CD4-positive, alpha-beta T cell treated with Interferon gamma for 1 hour (primary cell): Measurements from ENCODE around the gene OR7C1.
"Not testable (repeated sequence)": the region's sequence is repeated elsewhere in the genome, so short reads cannot be mapped to it uniquely, and the experiment has no call there.

Experiments used
- DNase-seq: peaks from one replicate; pipeline ENCODE4 v3.0.0-alpha.2; 2020

Gene OR7C1

DNA sequence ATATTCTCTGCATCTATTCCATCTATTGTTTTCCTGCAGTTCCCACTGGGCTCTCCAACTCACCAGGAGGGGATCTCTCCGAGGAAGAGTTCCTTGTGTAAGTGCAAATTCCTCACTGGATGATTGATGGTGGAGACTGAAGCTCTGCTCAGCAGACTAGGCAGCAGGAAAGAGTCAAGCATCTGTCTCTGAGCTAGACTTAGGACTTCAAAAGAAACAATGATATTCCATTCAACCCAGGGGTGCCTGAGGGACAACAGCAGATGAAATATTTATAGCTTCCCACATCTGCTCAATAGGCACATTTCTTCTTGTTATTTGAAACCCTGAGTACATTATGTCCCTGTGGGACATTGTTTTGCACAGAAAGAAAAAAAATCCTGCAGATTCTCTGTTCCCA lies at the start of gene OR7C1, which contains the start of gene OR7A5:
Gene OR7C1, minus strand, starts transcription at position 175 of the 400 bp plus-strand sequence. CDS start 35,049 bp downstream, outside the sequence.
Gene OR7A5, minus strand, starts transcription at position 175 of the 400 bp plus-strand sequence. CDS start 6,944 bp downstream, outside the sequence.
- no peak for DNase-seq

DNA sequence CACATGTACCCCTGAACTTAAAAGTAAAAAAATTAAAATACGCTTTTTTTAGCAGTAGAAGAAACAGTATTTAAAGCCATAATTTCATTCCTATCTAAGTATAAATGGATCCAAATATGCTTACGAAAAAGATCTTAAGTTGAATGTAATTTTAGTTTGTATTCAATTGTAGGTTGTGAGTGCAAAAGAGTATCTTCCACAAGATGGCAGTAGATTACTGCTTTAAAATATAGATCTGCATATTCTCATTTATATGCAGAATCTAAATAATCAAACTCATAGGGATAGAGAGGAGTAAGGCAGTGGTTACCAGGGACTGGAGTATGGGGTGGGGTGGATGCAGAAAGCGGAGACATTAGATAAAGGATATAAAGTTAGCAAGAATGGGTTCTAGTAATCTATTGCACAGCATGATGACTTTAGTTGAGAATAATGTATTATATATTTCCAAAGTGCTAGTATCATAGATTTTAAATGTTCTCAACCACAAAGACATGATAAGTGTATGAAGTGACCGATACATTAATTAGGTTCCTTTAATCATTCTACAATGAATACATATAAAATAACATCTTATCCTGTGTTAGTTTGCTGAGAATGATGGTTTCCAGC lies 36.7 kb upstream of the OR7C1 start:
- no peak for DNase-seq

DNA sequence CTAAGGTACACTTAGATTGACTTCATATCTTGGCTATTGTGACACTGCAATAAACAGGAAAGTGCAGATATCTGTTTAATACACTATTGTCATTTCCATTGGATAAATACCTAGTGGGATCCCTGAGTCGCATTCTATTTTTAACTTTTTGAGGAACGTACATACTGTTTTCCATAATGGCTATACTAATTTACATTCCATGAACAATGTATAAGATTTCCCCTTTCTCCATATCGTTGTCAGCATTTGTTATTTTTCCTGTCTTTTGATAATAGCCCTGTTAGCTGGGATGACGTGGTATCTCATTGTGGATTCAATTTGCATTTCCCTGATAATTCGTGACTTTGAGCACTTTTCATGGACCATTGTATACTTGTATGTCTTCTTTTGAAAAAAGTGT lies 33.5 kb upstream of the OR7C1 start:
- no peak for DNase-seq

DNA sequence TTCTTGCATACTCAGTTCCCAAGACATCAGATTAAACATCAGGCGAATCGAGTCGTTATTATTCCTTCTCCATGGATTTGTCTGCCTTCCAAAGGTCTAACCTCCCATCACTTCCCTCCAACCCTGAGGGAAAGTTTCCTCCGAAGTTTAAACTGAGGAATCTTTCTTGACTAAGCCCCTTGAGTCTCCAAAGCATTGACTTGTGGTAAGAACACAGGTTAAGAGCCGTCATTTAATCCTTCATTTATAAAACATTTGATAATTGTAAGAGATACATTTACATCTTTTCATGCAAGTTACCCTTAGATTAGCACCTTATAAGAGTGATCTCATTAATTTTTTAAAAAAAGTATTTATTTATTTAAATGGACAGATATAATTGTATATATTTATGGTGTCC lies 13.8 kb upstream of the OR7C1 start, which contains the start of gene OR7A10:
Gene OR7A10, minus strand, starts transcription at position 101 of the 400 bp plus-strand sequence. CDS start 7,045 bp downstream, outside the sequence.
- no peak for DNase-seq

DNA sequence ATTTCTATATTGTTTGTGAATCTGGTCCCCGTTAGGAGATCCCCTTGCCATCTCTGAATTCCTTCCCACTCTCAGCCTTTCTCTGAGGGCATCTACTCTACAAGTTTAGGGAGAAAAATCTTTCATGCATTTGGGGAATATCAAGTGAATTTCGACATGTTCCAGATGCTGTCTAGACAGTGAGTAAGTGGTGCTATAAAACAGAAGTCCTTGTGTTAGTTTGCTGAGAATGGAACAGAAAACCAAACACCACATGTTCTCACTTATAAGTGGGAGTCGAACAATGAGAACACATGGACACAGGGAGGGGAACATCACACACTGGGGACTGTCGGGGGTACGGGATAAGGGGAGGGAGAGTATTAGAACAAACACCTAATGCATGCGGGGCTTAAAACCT lies 8.6 kb upstream of the OR7C1 start:
- DNase-seq: no peak

DNA sequence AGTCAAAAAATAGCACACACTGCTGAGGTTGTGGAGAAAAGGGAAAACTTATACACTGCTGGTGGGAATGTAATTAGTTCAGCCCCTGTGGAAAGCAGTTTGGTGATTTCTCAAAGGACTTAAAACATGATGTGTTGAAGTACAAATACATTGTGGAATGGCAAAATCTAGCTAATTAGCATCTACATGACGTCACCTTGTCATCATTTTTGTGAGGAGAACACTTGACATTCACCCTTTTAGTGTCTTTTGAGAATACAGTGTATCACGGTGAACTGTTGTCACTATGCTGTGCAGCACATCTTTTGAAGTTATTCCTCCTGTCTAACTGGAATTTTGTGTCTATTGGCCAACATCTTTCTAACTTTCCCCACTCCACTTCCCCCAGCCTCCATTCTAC lies 8.2 kb upstream of the OR7C1 start:
- no peak for DNase-seq

DNA sequence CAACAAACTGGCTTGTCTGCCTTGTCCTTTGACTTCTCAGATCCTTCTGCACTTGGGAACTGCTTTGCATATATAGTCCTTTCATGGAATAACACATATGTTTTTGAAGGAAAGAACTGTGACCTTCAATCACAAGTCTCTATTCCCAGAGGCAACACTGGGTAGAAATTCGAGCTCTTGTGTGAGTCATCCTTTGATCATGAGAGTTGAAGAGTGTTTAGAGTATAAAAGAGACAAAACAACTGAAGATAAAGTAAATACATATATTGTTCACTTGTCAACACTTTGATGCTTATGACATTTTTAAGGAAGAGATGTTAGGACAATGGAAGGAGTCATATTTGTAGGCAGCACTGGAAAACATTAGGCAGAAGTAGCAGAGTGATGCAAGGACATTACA lies 5.2 kb upstream of the OR7C1 start:
- no peak for DNase-seq

DNA sequence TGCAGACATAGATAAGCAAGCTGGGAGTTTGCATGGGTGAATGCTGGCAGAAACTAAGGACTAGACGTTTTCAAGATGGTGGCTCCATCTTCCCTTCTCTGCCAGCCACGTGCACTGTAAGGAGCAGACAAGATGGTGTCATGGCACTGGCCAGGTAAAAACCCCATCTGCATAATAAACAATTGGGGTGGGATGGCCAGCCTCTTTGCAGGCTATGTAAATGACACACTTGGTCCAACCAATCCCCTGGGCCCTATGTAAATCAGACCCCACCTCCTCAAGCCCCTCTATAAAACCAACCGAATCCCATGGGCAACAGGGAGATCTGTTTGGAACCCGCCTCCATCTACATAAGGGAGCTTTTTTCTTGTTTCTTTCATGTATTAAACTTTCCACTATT lies 2.4 kb upstream of the OR7C1 start:
- DNase-seq: no peak

DNA sequence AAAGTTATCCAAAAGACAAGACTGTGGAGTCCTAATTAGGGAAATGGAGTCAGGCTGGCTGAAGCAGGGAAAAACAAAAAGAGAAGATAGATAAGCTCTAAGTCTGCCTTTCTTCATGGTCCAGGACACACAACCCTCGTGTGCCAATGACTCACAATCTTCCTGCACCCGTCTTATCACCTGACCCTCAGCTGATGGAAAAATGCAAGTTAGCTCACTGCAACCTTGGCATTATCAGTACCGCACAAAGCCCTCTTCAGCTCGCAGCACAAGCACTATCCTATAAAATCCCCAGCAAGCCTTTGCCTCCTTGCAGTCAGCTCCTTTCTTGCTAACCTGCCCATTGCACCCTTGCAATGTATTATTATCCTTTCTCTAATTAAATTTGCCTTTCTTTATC lies 4.3 kb downstream of the OR7C1 start:
- no peak for DNase-seq

DNA sequence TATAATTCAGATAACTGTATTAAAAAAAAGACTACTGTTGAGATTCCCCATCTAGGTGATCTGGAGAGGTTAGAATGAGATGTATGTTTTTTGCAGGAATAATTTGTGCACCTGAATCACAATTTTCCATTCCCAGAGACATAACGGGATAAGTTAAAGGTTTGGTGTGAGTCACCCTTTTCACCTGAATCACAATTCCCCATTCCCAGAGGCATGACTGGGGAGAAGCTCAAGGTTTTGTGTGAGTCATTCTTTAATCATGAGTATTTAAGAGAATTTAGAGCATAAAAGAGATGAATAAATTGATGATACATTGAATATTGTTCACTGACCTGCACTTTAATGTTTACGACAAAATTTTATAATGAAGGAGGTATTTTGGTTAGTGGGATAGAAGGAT lies 9.0 kb downstream of the OR7C1 start:
- no peak for DNase-seq

DNA sequence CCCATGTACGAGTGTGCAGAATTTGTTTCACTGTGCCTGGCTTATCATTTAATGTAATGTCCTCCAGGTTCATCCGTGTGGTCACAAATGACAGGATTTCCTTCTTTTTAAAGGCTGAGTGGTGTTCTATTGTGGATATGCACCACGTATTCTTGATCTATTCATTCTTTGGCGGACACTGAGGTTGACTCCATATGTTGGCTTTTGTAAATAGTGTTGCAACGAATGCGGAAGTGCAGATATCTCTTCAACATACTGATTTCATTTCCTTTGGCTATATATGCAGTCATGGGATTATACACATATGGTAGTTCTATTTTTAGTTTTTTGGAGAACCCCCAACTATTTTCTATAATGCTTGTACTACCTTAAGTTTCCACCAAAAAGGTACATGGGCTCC lies 13.0 kb downstream of the OR7C1 start:
- no peak for DNase-seq

DNA sequence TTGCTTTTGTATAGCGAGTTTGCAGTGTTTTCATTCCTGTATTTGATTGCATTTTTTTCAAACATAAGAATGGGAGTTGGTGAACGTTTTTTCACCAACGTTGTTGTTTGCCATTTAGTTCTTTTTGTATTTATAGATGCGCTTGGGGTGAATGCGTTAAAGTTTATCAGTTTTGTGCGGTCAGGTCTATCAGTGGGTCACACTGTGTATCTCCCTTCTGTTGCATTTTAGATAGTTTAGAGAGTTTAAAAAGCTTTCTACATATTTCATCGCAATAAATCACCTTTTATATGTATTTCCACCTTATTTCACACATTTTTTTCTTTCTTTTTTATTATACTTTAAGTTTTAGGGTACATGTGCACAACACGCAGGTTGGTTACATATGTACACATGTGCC lies 16.4 kb downstream of the OR7C1 start:
- DNase-seq: no peak

DNA sequence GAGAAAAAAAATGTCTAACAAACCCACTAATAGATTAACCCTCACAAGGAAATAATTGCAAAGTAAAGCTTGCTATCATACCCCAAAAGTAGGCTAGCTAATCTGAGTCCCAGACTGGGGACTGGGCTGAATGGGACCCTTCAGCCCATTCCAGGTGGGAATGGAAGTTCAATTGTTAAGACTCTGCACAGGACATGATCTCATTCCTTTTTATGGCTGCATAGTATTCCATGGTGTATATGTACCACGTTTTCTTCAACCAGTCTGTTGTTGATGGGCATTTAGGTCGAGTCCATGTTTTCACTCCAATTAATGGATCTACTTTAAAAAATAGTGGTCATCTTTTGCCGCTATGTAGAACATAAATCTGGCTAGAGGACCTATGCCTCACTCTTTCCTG lies 17.9 kb downstream of the OR7C1 start:
- DNase-seq: no peak

DNA sequence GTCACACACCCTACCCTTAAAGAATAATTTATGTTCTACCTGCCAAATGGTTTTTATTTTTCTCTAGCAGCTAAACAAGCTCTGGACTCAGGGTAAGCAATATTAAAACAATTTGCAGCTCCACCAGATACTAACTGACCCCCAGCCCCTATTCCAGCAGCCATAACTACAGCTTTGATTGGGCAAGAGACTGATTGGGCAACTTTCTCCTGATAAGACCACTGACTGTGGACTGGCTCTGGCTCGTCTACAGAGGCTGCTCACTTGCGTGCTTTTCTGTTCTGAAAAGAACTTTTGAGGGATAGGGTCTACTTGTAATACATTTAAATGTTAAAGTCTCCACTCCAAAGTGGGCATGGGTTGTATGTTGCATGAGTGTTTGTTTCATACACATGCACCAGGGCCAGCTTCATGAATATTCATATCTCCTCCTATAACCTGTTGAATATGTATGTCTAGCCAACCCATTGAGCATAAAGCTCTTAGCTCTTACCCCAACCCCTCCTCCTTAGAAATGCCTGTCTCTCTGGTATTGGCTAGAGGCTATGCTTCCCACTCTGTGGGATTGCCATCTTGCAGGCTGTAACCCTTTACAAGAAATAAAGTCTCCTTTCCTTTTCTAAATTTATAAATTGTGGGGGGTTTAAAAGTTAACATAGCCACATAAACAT lies 19.9 kb downstream of the OR7C1 start:
- no peak for DNase-seq

DNA sequence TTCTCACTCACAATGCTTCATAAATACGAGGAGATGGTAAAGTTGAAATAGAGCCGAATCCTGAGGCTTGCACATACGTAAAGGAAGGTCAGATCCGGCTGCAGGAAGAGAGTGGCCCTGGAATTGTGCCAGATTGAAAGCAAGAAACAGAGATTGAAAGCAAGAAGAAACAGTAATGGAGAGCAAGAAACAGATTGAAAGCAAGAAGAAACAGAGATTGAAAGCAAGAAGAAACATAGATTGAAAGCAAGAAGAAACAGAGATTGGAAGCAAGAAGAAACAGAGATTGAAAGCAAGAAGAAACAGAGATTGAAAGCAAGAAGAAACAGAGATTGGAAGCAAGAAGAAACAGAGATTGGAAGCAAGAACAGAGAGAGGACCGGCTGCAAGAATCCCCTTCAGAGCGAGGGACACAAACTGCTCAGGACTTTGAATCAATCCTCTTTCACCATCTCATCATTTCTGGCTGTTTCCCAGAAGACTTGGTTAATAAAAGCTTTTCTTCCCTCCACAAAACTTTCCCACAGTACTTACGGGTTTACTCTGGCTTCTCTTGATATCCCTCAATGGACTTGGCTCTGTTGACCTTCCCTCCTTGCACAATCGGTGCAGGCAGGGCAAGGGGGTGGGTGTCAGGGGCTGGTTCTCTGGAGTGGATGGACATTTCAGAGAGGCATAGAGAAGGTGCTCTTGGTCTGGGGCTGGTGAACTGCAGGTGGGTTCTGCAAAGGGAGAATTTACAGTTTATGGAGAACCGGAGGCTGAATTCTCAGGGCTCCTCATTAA lies 25.5 kb downstream of the OR7C1 start:
- DNase-seq: no peak

DNA sequence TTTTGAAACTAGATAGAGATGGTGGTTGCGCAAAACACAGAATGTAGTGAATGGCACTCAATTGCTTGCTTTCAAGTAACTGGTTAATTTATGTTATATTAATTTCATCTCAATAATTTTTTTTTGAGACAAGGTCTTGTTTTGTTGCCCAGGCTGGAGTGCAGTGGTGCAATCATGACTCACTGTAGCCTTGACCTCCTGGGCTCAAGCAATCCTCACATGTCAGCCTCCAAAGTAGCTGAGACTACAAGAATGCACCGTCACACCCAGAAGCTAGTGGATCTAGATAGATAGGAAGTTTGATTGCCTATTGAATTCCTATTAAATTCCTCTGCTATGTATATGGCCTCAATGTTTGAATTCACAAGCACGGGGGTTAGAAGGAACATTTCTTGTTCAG lies 30.2 kb downstream of the OR7C1 start:
- no peak for DNase-seq

DNA sequence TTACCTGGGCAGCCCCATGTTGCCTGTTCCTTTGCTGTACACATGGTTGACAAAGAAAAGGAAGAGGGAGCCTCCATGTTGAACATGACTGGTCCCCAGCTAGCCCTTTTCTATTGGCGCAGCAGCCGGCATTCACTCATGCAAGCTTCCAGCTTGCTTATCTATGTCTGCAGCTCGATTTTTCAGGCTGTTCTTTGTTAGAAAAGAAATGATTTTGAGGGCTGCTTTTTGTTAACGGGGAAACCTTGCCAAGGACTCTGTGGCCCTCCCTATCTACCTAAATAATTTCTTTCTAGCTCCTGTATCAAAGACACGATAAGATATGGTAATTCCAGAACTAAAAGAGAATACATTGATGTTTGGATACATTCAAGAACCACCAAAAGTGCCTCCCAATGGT lies 36.2 kb downstream of the OR7C1 start:
- no peak for DNase-seq

DNA sequence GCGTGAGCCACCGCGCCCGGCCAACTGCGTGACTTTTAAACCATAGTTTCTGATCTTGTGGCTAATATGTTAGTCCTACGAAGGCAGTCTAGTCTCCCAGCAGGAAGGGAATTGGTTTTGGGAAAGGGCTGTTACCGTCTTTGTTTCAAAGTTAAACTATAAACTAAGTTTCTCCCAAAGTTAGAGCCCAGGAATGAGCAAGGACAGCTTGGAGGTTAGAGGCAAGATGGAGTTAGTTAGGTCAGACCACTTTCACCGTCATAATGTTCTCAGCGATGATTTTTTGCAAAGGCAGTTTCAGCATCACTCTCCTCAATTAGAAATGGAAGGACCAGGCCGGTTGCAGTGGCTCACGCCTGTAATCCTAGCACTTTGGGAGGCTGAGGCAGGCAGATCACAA lies 39.0 kb downstream of the OR7C1 start:
- no peak for DNase-seq

DNA sequence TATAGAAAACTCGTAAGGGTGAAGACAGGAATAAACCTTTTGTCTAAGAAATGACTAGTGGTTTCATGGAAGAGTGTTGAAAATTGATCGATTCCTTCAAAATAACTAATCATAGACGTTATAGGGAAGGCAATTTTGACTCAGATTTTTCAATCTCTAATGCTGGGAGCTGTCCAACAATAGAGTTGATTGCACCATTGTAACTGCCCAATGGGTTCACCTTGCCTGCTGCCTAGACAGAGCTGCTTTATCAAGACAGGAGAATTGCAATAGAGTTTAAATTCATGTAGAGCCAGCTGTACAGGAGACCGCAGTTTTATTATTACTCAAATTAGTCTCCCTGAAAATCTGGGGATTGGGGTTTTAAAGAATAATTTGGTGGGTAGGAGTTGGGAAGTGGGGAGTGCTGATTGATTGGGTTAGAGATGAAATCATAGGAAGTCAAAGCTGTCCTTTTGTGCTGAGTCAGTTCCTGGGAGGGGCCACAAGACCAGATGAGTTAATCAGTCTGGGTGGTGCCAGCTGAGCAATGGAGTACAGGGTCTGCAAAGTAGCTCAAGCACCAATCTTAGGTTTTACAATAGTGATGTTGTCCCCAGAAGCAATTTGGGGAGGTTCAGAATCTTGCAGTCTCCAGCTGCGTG lies 39.8 kb downstream of the OR7C1 start:
- peak; percentile 11 for DNase-seq

DNA sequence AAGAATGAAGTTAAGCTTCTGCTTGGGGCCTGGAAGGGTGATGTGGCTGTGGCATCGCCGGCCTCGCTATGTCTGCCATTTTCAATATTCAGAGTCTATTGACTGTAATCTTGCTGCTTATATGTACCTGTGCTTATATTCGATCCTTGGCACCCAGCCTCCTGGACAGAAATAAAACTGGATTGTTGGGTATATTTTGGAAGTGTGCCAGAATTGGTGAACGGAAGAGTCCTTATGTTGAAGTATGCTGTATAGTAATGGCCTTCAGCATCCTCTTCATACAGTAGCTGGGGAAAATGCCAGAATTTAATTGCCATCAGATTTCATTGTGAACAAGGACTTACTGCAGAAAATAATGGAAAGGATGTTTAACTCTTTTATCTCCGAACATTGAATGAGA lies 42.7 kb downstream of the OR7C1 start:
- DNase-seq: not testable (repeated sequence)

DNA sequence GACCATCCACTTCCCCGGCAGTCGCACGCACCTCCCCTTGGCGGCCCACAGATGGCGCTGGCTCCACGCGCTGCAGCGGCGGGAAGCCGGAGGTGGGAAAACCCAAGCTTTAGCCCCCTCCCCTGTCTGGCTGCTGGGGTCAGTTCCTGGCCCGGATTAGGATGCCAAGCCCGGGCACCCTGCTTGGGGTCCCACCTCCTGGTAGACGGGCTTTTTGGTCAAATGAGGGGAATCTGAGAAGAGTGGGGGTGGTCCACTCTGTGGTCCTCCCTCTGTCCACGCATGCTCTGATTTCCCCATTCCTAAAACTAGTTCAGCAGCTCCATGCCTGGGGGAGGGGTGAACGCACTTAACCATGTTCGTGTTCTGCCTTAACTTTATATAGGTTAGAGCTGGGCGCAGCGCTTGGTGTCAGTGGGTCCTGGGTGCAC lies 48.5 kb downstream of the OR7C1 start:
- peak; percentile 30 for DNase-seq

DNA sequence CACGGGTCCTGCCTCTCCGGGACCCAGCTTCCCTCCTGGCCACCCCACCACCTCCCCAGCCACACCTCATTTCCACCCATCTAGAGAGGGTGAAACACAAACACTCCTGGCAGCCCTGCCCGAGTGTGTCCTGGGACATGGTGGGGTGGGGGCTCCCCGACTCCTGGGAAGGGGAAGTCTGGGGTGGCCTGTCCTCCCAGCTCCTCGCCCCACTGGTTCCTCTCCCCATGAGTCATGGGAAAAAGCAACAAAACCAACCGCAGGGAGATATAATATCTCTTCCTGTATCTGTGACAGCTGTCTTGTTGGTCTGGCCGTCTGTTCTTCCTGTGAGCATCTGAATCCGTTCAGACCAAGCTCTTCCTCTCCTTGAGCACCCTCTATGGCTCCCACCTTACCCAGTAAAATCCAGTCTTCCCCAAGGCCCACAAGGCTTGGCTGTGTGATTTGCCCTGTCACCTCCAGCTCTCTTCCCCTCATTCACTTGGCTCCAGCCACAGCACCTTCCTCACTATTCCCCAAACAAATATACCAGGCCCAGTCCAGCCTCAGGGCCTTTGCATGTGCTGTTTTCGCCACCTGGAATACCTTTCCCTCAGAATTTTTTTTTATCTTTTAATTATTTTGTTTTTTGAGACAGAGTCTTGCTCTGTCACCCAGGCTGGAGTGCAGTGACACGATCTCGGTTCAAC lies 49.7 kb downstream of the OR7C1 start:
- DNase-seq: peak; percentile 72

DNA sequence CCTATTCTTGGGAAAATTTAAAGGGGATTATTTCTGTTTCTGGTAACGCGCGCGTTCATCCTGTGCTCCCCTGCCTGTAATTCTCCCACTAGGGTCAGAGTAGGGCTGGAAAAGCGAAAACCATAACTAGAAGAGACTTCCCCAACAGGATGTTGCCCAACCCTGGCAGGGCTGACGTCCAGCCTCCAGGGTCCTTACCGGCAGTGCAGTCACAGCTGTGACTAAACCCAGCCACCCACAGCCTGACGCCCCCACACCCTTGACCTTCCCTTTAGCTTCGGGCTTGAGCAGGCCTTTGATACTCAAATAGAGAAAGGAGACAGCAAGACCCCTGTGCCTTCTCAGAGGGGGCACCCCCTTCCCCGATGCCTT lies 50.3 kb downstream of the OR7C1 start:
- peak; percentile 70 for DNase-seq
